IPS DF 4.7 (cell line): ENCODE data around the gene UNC119B.
"Not testable (repeated sequence)": the region's sequence is repeated elsewhere in the genome, so short reads cannot be mapped to it uniquely, and the experiment has no call there.

Source experiments
- DNase-seq: peaks from one replicate; pipeline ENCODE4 v3.0.0-alpha.2; 2013; ENCODE audit warnings: low spot score; ENCODE audit errors: extremely low read depth

Gene UNC119B

GRCh38 chr12:120718055-120718454 is 7.8 kb downstream of the UNC119B start:
- no peak for DNase-seq

- DNase-seq: no peak
Measured at GRCh38 chr12:120719072-120719471, 8.8 kb downstream of the UNC119B start.

- no peak for DNase-seq
Measured at GRCh38 chr12:120719496-120720233, 9.4 kb downstream of the UNC119B start.

- no peak for DNase-seq
Measured at GRCh38 chr12:120720234-120720986, 10.2 kb downstream of the UNC119B start.

- no peak for DNase-seq
Measured at GRCh38 chr12:120720987-120721801, 10.9 kb downstream of the UNC119B start.

GRCh38 chr12:120721866-120722265 is 11.6 kb downstream of the UNC119B start:
- DNase-seq: no peak

- no peak for DNase-seq
Measured at GRCh38 chr12:120722784-120723183, 12.5 kb downstream of the UNC119B start.

- DNase-seq: no peak
Measured at GRCh38 chr12:120724720-120725119, 14.5 kb downstream of the UNC119B start.

- no peak for DNase-seq
Measured at GRCh38 chr12:120725151-120725658, 14.9 kb downstream of the UNC119B start.

DNA sequence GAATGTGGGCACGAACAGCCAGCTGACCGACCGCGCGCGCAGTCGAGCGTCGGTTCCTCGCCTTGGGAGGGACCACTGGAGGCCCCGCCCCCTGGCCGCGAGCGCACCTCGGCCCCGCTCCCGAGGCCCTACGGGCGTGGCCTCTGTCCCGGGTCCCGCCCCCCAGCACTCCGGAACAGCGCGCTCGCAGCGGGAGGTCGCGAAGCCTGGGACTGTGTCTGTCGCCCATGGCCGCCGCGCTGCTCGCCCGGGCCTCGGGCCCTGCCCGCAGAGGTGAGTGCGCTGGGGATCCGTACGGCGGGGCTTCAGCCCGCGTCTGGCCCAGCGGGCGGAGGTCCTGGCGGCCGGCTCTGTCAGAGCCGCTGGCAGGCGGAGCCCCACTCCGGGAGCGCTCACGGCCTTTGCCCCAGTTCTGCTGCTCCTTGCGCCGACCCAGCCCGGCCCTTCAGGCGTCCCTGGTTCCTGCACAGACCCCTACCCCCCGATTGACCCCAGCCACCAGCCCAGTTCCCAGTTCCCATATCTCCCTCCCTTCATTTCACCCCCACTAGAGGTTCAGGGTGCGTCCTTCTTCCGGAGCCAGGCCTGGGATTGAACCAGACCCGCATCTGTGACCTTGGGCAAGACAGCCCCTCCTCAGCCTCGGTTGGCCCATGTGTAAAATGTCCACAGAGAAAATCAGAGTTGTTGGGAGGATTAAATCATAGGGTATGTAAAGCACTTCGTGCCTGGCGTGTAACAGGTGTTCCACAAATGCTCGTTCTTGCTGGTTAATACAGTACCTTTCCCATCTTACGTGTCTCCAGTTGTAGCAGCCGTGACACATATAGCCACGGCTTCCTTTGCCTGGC is 15.6 kb downstream of the UNC119B start, which contains the start of gene ACADS:
TSS of gene ACADS (plus strand) at position 168 of the 851 bp plus-strand sequence. CDS start at position 228, 60 bp downstream.
- no peak for DNase-seq

DNA sequence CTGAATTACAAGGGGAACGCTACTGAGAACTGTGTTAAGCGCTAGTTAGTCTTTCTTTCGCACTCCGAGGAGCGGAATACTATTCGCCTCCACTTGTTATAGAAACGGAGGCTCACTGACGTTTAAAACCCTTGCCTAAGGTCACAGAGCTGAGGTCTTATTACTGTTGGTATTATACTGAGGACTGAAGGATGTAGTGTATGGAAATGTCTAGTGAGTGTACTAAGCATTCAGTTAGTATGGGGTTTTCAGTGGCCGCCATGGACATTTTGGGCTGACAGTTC is 16.2 kb downstream of the UNC119B start:
- no peak for DNase-seq

GRCh38 chr12:120726961-120727360 is 16.7 kb downstream of the UNC119B start:
- DNase-seq: no peak

- not testable (repeated sequence) for DNase-seq
Measured at GRCh38 chr12:120732198-120732597, 21.9 kb downstream of the UNC119B start.

DNA sequence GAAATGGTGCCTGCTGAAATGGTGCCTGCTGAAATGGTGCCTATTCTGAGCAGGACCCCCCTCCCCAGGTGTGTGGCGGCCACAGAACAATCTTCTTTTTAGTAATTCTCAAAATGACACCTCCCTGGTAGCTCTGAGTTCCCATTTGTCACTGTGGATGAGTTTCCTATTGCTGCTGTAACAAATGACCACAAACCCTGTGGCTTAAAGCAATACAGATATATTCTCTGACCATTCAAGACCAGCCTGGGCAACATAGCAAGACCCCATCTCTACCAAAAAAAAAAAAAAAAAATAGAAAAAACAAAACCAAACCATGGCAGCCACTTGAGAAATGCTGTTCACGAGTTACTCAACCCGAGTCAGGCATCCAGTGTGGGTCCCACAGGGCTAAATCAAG is 23.3 kb downstream of the UNC119B start:
- no peak for DNase-seq

DNA sequence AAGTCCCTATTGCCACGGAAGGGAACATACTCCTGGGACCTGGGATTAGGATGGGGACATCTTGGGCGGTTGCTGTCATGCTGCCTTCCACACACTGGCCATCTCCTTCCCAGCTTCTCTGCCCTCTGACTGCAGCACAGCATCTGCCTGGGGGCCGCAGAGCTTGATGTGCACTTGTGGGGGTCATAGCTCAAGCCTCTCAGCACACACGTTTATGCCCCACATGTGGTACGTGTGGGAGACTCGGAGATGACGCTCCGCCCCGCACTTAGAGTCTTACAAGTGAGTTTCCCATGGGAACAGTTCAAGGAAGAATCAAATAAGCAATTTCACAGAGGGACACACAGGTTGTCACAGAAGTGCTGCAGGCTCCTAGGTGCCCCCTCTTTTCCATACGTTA is 24.0 kb downstream of the UNC119B start:
- DNase-seq: no peak

- no peak for DNase-seq
Measured at GRCh38 chr12:120735181-120735580, 24.9 kb downstream of the UNC119B start.

GRCh38 chr12:120736404-120737331 is 26.4 kb downstream of the UNC119B start:
- DNase-seq: no peak

GRCh38 chr12:120737557-120738251 is 27.4 kb downstream of the UNC119B start:
- DNase-seq: no peak
